GM18907 (cell line): Measurements from ENCODE around the gene ST3GAL6.

ENCODE experiments used
- ATAC-seq: cut with Tn5 transposase; IDR thresholded peaks from one replicate; pipeline ENCODE4 v1.9.1; 2021; ENCODE audit warnings: mild to moderate bottlenecking, moderate library complexity; ENCODE audit not compliant: unreplicated experiment

The ST3GAL6 gene

DNA sequence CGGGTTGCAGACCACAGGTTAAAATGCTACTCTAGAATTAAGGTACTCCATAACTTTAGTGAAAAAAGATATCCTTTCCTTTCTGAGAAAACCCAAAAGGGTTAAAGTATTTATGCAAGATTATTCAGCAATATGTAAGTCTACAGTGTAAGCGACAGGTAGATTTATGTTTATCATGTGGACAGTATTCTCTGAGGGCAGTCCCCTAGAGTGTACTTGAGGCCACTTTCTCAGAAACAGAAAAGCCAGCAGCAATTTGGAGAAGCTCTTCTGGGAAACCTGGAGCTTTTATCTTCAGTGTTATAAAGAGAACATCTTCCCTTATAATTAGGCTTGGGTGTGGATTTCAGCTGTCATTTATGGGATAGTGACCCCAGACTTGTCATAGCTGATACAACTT lies 8.9 kb downstream of the ST3GAL6 start:
- no peak for ATAC-seq

DNA sequence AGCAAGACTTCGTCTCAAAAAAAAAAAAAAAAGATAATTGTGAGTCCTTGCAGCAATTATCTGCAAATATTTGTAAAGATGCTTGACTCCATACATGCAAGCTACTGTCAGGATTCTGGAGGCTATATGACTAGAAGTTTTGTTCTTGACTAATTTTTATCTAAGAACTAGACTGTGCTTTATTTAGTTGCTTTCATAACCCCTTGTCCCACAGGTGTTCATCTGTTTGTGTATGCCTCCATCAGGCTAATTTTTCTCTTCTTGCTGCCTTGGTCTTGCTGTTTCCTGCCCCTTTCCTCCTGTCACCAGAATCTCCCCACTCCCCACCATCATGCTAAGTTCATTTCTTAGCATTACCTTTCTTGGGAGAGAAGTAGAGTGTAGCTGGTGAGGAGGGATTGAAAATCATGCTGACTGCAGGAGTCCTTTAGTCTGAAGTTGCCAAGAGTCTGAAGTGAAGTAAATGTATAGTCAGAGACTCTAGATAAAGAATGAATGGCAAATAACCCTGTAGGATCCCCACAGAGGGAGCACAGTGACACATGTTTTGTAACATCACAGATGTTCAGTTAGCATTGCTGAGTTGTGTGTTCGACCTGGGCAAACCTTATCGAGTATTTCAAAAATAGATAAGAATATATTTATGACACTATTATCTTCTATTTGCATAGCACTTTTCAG lies 12.5 kb downstream of the ST3GAL6 start:
- no peak for ATAC-seq

DNA sequence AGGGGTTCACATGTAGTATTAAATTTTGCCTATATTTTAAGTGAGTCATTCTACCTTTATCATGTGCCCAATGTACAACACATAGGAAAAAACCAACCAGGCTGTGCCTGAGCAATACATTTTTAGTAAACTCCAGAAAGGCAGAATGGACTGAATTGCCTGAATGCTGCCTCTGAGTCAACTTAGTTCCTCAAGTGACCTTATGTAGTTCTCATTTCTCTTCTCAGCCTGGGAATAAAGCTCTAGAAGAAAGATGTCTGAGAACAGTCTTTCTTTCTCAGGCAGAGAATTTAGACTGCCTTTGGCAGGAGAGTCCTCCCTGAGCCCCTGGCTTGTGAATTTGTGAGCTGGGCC lies 13.0 kb downstream of the ST3GAL6 start:
- ATAC-seq = no peak

GRCh38 chr3:98777286-98777685 lies 14.1 kb downstream of the ST3GAL6 start:
- no peak for ATAC-seq

GRCh38 chr3:98777801-98778220 lies 14.7 kb downstream of the ST3GAL6 start:
- no peak for ATAC-seq

- no peak for ATAC-seq
Observed at GRCh38 chr3:98778383-98778782, 15.2 kb downstream of the ST3GAL6 start.

GRCh38 chr3:98778852-98779413 lies 15.8 kb downstream of the ST3GAL6 start:
- ATAC-seq = no peak

DNA sequence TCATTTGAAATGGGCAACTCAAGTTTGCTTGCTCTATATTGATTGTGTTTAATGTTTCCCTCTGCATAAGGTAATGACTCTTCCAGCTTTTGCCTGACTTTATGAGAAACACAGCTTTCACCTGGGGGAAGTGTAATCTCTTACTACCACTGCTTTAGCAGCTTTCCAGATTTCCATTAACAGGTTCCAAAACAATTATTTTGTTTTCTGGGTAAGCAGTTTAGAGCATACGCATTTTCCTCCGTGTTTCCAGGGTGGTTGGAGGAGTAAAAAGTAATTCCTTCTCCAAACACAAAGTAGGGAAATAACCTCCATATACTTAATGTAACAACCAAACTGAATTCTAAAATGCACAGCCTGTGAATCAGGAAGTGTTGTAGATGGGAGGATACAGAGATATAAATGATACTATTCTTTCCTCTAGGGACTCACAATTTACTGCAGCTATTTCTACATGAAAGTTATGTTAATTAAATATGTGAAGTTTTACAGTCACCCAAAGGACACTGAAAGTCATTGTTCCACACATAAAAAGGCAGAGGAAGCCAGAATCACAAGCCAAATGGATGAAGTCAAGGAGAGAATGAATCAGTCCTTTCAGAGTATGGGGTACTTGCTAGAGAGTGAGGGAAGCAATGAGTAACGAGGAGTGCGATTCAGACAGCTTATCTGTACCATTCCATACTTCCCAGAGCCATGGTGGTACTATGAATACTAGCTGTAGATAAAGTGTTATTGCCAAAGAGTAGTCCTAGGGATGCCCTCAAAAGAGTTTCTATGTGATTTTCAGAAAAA lies 16.6 kb downstream of the ST3GAL6 start:
- ATAC-seq = no peak

DNA sequence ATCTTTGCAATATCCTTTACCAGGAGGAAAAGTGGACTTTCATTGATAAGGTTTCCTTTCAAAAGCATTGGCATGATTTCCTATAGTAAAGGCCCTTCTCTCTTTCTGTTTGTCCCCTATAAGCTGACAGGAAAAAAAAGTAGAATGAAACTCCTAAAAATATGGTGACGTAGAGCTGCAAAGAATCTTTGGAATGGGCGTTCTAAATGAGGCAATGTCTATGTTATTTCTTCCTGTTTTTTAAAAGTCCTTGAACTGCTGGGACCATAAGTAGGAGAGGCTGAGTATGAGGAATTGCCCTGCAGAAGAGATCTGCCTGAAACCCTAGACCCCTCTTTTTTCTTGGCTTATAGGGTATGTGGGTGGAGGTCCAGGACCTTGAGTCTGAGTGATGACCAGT lies 17.2 kb downstream of the ST3GAL6 start:
- ATAC-seq = no peak

- no peak for ATAC-seq
Observed at GRCh38 chr3:98782824-98783500, 19.8 kb downstream of the ST3GAL6 start.

- no peak for ATAC-seq
Observed at GRCh38 chr3:98784042-98784441, 20.9 kb downstream of the ST3GAL6 start.

DNA sequence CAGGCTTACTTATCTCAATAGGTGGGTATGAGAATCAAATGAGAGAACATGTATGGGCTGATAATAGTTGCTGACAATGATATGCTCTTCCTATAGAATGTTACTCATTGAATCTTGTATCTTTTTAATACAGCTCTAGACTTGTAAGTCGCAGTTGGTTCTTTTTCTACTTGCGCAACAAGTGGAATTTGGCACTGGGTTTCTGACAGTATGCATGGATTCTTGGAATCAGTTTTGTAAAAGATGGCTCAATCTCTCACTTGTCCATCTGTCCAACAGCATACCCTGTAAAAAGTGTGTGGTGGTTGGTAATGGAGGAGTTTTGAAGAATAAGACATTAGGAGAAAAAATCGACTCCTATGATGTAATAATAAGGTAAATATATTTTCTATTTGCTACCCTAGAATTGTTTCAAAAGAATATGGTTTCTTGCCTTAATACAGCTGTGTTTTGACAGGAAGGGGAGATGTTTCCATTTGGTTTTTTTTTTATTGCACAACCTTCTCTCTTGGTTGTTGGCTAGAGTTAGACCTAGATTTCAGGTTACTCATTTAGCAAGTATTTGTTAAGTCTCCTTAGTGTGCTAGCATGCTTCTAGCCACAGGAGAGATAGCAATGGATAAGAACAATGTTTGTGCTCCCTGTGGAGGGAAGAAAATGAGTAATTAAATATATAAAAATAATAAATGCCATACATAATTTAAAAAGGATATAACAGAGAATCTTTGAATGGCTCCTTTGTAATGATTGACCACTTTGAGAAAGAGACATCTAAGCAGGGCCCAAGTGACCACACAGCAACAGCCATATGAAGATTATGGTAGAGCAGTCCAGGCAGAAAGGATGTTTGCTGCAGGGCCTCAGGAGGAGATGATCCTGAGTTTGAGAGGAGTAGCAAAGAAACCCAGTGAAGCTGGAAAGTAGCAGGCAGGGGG lies 21.8 kb downstream of the ST3GAL6 start:
- no peak for ATAC-seq

- no peak for ATAC-seq
Observed at GRCh38 chr3:98786364-98787006, 23.3 kb downstream of the ST3GAL6 start.

DNA sequence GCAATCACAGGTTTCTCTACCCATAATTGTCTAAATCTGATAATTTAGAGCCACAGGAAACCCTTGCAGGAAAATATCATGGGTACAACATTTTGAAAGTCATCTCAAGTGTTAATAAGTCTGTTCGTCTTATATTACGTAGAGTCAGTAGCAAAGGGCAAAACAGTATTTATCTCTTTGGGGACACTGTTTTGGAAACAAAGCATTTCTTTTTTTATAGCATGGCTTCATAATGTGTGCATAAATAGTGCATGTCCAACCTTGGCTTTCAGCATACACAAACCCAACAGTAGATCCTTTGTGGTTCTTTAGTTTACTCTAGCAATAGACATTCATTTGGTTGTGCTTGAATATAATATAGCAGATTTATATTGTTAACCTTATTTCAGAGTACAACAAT lies 24.0 kb downstream of the ST3GAL6 start:
- no peak for ATAC-seq

GRCh38 chr3:98788651-98789050 lies 25.5 kb downstream of the ST3GAL6 start:
- no peak for ATAC-seq

DNA sequence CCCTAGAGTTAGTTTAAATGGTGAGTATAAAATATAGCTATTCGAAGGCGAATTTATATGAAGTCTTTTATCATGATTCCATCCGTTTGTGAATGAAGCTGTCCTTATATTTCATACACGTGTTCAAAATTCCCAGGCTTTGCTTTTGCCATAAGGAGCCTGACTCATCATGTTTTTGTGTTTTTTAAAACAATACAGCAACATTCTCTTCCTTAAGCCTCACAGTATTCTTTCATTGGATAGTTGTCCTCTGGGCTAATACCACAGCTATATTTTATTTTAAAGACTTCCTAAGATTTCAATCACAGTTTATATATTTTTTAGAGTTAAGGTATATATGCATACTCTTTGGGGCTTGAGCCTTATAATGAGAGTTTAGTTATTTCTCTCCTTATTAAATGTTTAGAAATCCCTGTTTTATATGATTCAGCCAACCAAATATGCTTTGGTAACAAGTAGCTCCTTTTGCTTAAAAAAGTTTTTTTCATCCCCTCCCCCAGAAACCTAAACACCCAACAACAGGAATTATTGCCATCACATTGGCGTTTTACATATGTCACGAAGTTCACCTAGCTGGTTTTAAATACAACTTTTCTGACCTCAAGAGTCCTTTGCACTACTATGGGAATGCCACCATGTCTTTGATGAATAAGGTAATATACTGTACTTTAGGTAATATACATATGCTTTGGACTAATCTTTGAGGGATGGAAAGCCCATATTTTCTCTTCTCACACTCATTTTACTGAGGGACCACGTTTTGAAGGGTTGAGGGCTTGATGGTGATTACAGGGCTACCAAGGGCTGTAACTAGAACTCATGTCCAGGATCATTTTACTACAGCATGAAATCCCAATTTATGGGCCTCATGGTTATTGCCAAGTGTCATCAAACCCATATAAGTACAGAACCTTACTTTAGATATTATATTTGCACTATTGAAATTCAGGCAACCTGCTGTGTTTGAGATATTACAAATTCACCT lies 28.5 kb downstream of the ST3GAL6 start:
- ATAC-seq = no peak

GRCh38 chr3:98793971-98794370 lies 30.8 kb downstream of the ST3GAL6 start:
- ATAC-seq = no peak

DNA sequence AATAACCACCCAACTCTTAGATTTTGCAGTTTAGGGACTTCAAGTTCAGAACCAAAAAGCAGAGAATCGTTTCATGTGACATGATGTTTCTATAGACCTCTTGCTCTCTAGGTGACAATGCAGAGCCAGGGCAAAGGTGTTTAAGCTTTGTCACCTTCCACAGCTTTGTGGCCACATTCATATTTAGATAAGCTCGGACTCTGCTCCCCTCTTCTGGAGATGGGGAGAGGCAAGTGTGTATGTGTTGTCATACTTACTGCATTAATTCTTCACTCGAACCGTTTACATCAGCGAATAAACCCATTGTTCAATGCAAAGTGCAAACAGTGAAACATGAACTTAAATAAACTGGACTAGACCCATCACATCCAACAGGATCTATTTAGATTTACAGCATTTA lies 33.2 kb downstream of the ST3GAL6 start:
- ATAC-seq = no peak

GRCh38 chr3:98797905-98798304 lies 34.8 kb downstream of the ST3GAL6 start:
- no peak for ATAC-seq
